HCT116 (cell line): ENCODE results near the gene PRSS2. TPM values are rescaled to one million over a fixed set of nuclear protein-coding genes. Genes with fewer than 3 reads are reported as not detected.

Experiments used
- ATAC-seq: fragments of 200-7000 bp; cut with Tn5 transposase; 2 replicates; pipeline ENCODE4 v1.9.1; 2020; ENCODE audit warnings: mild to moderate bottlenecking, moderate library complexity
- BruUV-seq: library from RNA; stranded (reverse); fragments of 400-500 nt; replicated peaks from 2 replicates; lab custom pipeline; 2021; lab: Mats Ljungman, UMichigan
- CTCF ChIA-PET: fragments of 300-600 bp; sonication (Branson Sonifier 250); formaldehyde crosslinking; loops from one replicate; lab custom pipeline; 2021; ENCODE audit warnings: antibody characterized with exemption; lab: Charles Lee
- POLR2A ChIA-PET: fragments of 300-600, 350-600 bp; sonication (Branson Sonifier 250); formaldehyde crosslinking; loops from one replicate; lab custom pipeline; 2021; ENCODE audit warnings: antibody characterized with exemption; lab: Charles Lee
- RAD21 ChIA-PET, 2 experiments: fragments of 300-600 bp; sonication (Branson Sonifier 250); formaldehyde crosslinking; loops; one replicate each; lab custom pipeline; 2023; ENCODE audit warnings: low total read pairs in 2 of 2; ENCODE audit not compliant: uncharacterized antibody in 2 of 2, unreplicated experiment in 2 of 2, low non-redundant PET in 1 of 2; lab: Charles Lee
- DNase-seq: peaks from one replicate; pipeline ENCODE4 v3.0.0-alpha.2; 2010; ENCODE audit warnings: low read depth, low spot score
- H2AFZ ChIP-seq: fragments of 200-600 bp; shearing (Covaris generic), sonication (generic); 2 replicates; pipeline ENCODE4 v1.6.1; 2017; ENCODE audit warnings: low read depth, mixed run types, mixed read lengths, antibody characterized with exemption, low read length; ENCODE audit not compliant: poor library complexity, severe bottlenecking
- H3K27ac ChIP-seq: 2 replicates; pipeline ENCODE4 v1.5.1; 2012; ENCODE audit warnings: low read depth, low read length
- H3K27me3 ChIP-seq: fragments of 200-600 bp; sonication (generic); 2 replicates; pipeline ENCODE4 v1.6.1; 2016; ENCODE audit warnings: mixed run types, low read length, mixed read lengths; ENCODE audit not compliant: insufficient read depth
- H3K36me3 ChIP-seq, 2 experiments: fragments of 200-500 bp in 1 of 2; fragments of 200-600 bp in 1 of 2; sonication (Bioruptor generic) in 1 of 2; sonication (generic) in 1 of 2; 2 replicates each; pipeline versions ENCODE4 v1.5.1 to v1.6.1; 2014 to 2016; ENCODE audit warnings: low read length in 2 of 2, inconsistent platforms in 1 of 2, mixed read lengths in 1 of 2, mixed run types in 1 of 2; ENCODE audit not compliant: insufficient read depth in 2 of 2, control insufficient read depth in 1 of 2
- H3K4me1 ChIP-seq, 2 experiments: fragments of 200-600 bp in 1 of 2; sonication (generic) in 1 of 2; 2 replicates each; pipeline versions ENCODE4 v1.5.1 to v1.6.1; 2012 to 2017; ENCODE audit warnings: low read length in 2 of 2, inconsistent platforms in 1 of 2, mild to moderate bottlenecking in 1 of 2, mixed read lengths in 1 of 2, mixed run types in 1 of 2, moderate library complexity in 1 of 2; ENCODE audit not compliant: insufficient read depth in 2 of 2, control insufficient read depth in 1 of 2
- H3K4me2 ChIP-seq: fragments of 200-600 bp; sonication (generic); 2 replicates; pipeline ENCODE4 v1.6.1; 2017; ENCODE audit warnings: mixed run types, low read length, mixed read lengths
- H3K4me3 ChIP-seq, 2 experiments: fragments of 200-600 bp in 1 of 2; sonication (generic) in 1 of 2; replicated peaks in 1 of 2; 2 replicates each; pipeline ENCODE4 v1.5.1; 2011 to 2016; ENCODE audit warnings: low read length in 2 of 2, control low read depth in 1 of 2, low read depth in 1 of 2, mild to moderate bottlenecking in 1 of 2, mixed read lengths in 1 of 2, mixed run types in 1 of 2
- H3K79me2 ChIP-seq: fragments of 200-600 bp; sonication (generic); 2 replicates; pipeline ENCODE4 v1.6.1; 2017; ENCODE audit warnings: mild to moderate bottlenecking, mixed run types, low read length, moderate library complexity, mixed read lengths; ENCODE audit not compliant: insufficient read depth
- H3K9ac ChIP-seq: fragments of 200-600 bp; sonication (generic); 2 replicates; pipeline ENCODE4 v1.6.1; 2016; ENCODE audit warnings: low read length, mixed read lengths
- H3K9me2 ChIP-seq: fragments of 200-600 bp; sonication (generic), shearing (Covaris generic); 2 replicates; pipeline ENCODE4 v1.6.1; 2017; ENCODE audit warnings: mixed run types, mild to moderate bottlenecking, moderate library complexity; ENCODE audit not compliant: insufficient read depth
- H3K9me3 ChIP-seq, 2 experiments: fragments of 200-500 bp in 1 of 2; fragments of 200-600 bp in 1 of 2; sonication (Bioruptor generic) in 1 of 2; sonication (generic) in 1 of 2; 2 replicates each; pipeline ENCODE4 v1.6.1; 2014 to 2017; ENCODE audit warnings: low read length in 2 of 2, mixed read lengths in 2 of 2, inconsistent platforms in 1 of 2, low read depth in 1 of 2, mild to moderate bottlenecking in 1 of 2, mixed run types in 1 of 2, moderate library complexity in 1 of 2; ENCODE audit not compliant: control insufficient read depth in 1 of 2, insufficient read depth in 1 of 2
- H4K20me1 ChIP-seq: fragments of 200-600 bp; sonication (generic), shearing (Covaris generic); 2 replicates; pipeline ENCODE4 v1.6.1; 2017; ENCODE audit warnings: mixed run types, mild to moderate bottlenecking, moderate library complexity; ENCODE audit not compliant: insufficient read depth
- CBX3 ChIP-seq: IDR thresholded peaks from 2 replicates; pipeline ENCODE4 v1.6.1; 2012; ENCODE audit warnings: low read depth
- EGR1 ChIP-seq: IDR thresholded peaks from 2 replicates; pipeline ENCODE4 v1.6.1; 2012; ENCODE audit warnings: low read depth
- ELF1 ChIP-seq: IDR thresholded peaks from 2 replicates; pipeline ENCODE4 v1.6.1; 2012; ENCODE audit warnings: low read depth, borderline replicate concordance
- EZH2 ChIP-seq: fragments of 200-600 bp; sonication (generic); IDR thresholded peaks from 2 replicates; pipeline ENCODE4 v1.6.1; 2017; ENCODE audit warnings: antibody characterized with exemption, mixed run types
- EZH2phosphoT487 ChIP-seq: fragments of 200-600 bp; IDR thresholded peaks from 2 replicates; pipeline ENCODE4 v1.6.1; 2018; ENCODE audit warnings: antibody characterized with exemption, borderline replicate concordance
- JUND ChIP-seq: IDR thresholded peaks from 2 replicates; pipeline ENCODE4 v1.6.1; 2012
- POLR2A ChIP-seq: IDR thresholded peaks from 2 replicates; pipeline ENCODE4 v1.7.0; 2011; ENCODE audit warnings: borderline replicate concordance; ENCODE audit not compliant: insufficient read depth, insufficient read length; ENCODE audit errors: extremely low read depth
- POLR2AphosphoS5 ChIP-seq: IDR thresholded peaks from 2 replicates; pipeline ENCODE4 v1.6.1; 2011; ENCODE audit warnings: mild to moderate bottlenecking, low read depth, low read length, moderate library complexity
- RAD21 ChIP-seq: IDR thresholded peaks from 2 replicates; pipeline ENCODE4 v1.6.1; 2012; ENCODE audit warnings: low read depth, mild to moderate bottlenecking
- SIN3A ChIP-seq: IDR thresholded peaks from 2 replicates; pipeline ENCODE4 v1.6.1; 2012; ENCODE audit warnings: low read depth
- SP1 ChIP-seq: IDR thresholded peaks from 2 replicates; pipeline ENCODE4 v1.6.1; 2012; ENCODE audit warnings: low read depth
- SRF ChIP-seq: IDR thresholded peaks from 2 replicates; pipeline ENCODE4 v1.6.1; 2012; ENCODE audit warnings: low read depth
- TCF7L2 ChIP-seq: IDR thresholded peaks from 2 replicates; pipeline ENCODE4 v1.7.0; 2011; ENCODE audit warnings: borderline replicate concordance, inconsistent platforms; ENCODE audit not compliant: insufficient read depth, insufficient read length; ENCODE audit errors: extremely low read depth
- ZNF274 ChIP-seq: fragments of 200-500 bp; sonication (Bioruptor generic); IDR thresholded peaks from 2 replicates; pipeline ENCODE4 v1.6.1; 2014; ENCODE audit warnings: mild to moderate bottlenecking, low read depth, low read length, inconsistent platforms
- intact Hi-C: fragments of 100-400 bp; cut with micrococcal nuclease; formaldehyde crosslinking; loops from 2 replicates; pipeline ENCODE4 v1.10.0; 2022
- total RNA-seq: library from RNA; stranded (reverse); gene quantifications from one replicate; pipeline ENCODE4 v1.2.1, GENCODE V29; 2021; ENCODE audit not compliant: unreplicated experiment
- TF ChIP-seq, protein P1 (sequence below): IDR thresholded peaks from 2 replicates; pipeline ENCODE4 v1.6.1; 2011; ENCODE audit warnings: mild to moderate bottlenecking, low read length, moderate library complexity; ENCODE audit not compliant: insufficient replicate concordance; ENCODE audit errors: extremely low read depth
- TF ChIP-seq, protein P2 (sequence below): IDR thresholded peaks from 2 replicates; pipeline ENCODE4 v1.6.1; 2012; ENCODE audit warnings: low read depth
- TF ChIP-seq, protein P3 (sequence below): IDR thresholded peaks from 2 replicates; pipeline ENCODE4 v1.6.1; 2012

PRSS2 gene
- total RNA-seq, 1 experiment from 2014 or later, result 36.8 TPM

DNA sequence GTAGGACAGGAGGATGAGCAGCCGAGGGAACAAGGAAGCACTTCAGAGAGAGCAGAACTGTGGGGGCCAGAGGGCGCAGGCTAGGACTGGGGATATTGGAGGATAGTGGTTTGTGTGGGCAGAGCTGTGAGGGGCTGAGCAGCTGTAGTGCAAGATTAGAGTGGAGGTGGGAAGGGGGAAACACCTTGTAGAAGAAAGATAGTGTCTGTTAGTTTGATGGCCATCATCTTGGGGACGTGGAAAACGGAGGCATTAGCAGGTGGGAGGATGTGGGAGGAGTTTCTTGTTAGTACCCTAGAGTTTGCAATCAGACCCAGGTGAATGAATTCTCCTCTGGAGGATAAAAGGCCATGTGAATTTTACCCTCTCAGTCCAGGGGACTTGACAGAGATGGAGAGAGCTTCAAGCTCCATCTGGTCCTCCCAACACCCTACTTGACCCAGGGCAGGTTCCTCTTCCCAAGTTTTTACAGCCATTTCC is 34.0 kb downstream of the PRSS2 start:
- no peaks in the 10 kb centered on the region for H4K20me1 ChIP-seq
- ATAC-seq (no peak), DNase-seq (no peak)
- TF ChIP-seq JUND (no peak), EZH2 (no peak), EGR1 (no peak), EZH2phosphoT487 (no peak), ZNF274 (no peak), CBX3 (no peak), ELF1 (no peak), SIN3A (no peak), POLR2A (no peak), POLR2AphosphoS5 (no peak), TCF7L2 (no peak), SP1 (no peak), SRF (no peak), RAD21 (no peak)
- TF ChIP-seq, protein P1, sequence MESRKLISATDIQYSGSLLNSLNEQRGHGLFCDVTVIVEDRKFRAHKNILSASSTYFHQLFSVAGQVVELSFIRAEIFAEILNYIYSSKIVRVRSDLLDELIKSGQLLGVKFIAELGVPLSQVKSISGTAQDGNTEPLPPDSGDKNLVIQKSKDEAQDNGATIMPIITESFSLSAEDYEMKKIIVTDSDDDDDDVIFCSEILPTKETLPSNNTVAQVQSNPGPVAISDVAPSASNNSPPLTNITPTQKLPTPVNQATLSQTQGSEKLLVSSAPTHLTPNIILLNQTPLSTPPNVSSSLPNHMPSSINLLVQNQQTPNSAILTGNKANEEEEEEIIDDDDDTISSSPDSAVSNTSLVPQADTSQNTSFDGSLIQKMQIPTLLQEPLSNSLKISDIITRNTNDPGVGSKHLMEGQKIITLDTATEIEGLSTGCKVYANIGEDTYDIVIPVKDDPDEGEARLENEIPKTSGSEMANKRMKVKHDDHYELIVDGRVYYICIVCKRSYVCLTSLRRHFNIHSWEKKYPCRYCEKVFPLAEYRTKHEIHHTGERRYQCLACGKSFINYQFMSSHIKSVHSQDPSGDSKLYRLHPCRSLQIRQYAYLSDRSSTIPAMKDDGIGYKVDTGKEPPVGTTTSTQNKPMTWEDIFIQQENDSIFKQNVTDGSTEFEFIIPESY, result no peak
- TF ChIP-seq, protein P2, sequence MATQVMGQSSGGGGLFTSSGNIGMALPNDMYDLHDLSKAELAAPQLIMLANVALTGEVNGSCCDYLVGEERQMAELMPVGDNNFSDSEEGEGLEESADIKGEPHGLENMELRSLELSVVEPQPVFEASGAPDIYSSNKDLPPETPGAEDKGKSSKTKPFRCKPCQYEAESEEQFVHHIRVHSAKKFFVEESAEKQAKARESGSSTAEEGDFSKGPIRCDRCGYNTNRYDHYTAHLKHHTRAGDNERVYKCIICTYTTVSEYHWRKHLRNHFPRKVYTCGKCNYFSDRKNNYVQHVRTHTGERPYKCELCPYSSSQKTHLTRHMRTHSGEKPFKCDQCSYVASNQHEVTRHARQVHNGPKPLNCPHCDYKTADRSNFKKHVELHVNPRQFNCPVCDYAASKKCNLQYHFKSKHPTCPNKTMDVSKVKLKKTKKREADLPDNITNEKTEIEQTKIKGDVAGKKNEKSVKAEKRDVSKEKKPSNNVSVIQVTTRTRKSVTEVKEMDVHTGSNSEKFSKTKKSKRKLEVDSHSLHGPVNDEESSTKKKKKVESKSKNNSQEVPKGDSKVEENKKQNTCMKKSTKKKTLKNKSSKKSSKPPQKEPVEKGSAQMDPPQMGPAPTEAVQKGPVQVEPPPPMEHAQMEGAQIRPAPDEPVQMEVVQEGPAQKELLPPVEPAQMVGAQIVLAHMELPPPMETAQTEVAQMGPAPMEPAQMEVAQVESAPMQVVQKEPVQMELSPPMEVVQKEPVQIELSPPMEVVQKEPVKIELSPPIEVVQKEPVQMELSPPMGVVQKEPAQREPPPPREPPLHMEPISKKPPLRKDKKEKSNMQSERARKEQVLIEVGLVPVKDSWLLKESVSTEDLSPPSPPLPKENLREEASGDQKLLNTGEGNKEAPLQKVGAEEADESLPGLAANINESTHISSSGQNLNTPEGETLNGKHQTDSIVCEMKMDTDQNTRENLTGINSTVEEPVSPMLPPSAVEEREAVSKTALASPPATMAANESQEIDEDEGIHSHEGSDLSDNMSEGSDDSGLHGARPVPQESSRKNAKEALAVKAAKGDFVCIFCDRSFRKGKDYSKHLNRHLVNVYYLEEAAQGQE, result no peak
- TF ChIP-seq, protein P3, sequence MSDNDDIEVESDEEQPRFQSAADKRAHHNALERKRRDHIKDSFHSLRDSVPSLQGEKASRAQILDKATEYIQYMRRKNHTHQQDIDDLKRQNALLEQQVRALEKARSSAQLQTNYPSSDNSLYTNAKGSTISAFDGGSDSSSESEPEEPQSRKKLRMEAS, result no peak
- peaks cover 0 to 12% of the 10 kb centered on the region in 2 experiments; a peak in 3 of 4 replicates for H3K4me1 ChIP-seq
- no peak overlapping the region for H3K4me2 ChIP-seq
- ChIA-PET POLR2A (no interaction called here), RAD21 (no interaction called here), CTCF (no interaction called here)
- no peak overlapping the region for H3K27ac ChIP-seq
- H2AFZ ChIP-seq, result no peak overlapping the region
- intact Hi-C loops, result no loop called here
- H3K36me3 ChIP-seq, result no peaks in the 10 kb centered on the region
- no peaks in the 10 kb centered on the region for H3K9me3 ChIP-seq
- H3K79me2 ChIP-seq, result no peaks in the 10 kb centered on the region
- H3K4me3 ChIP-seq, result no peak overlapping the region
- H3K27me3 ChIP-seq, result peaks cover 16% of the 10 kb centered on the region; the same call in 1 of the 2 replicates
- H3K9me2 ChIP-seq, result no peaks in the 10 kb centered on the region
- H3K9ac ChIP-seq, result no peak overlapping the region
- BruUV-seq, result no TSS peak
